HG02884 (cell line): ENCODE results near the gene C16orf89.
"Not testable (repeated sequence)": the region's sequence is repeated elsewhere in the genome, so short reads cannot be mapped to it uniquely, and the experiment has no call there.

Source experiments
- ATAC-seq: cut with Tn5 transposase; IDR thresholded peaks from one replicate; pipeline ENCODE4 v1.9.1; 2021; ENCODE audit warnings: mild to moderate bottlenecking, moderate library complexity; ENCODE audit not compliant: unreplicated experiment

C16orf89 gene

GRCh38 chr16:5065813-5066212, at the start of gene C16orf89:
TSS of gene C16orf89 (minus strand) at chr16:5065956. CDS start at chr16:5065908, 48 bp downstream.
- no peak for ATAC-seq

GRCh38 chr16:5110933-5111332, 45.2 kb upstream of the C16orf89 start:
- ATAC-seq = not testable (repeated sequence)

GRCh38 chr16:5108505-5109158, 42.9 kb upstream of the C16orf89 start:
- no peak for ATAC-seq

GRCh38 chr16:5105039-5105438, 39.3 kb upstream of the C16orf89 start:
- not testable (repeated sequence) for ATAC-seq

GRCh38 chr16:5103296-5104032, 37.7 kb upstream of the C16orf89 start:
- not testable (repeated sequence) for ATAC-seq

GRCh38 chr16:5099174-5099573, 33.4 kb upstream of the C16orf89 start:
- not testable (repeated sequence) for ATAC-seq

GRCh38 chr16:5098221-5099159, 32.7 kb upstream of the C16orf89 start:
- peak; percentile 64 for ATAC-seq

- peak; percentile 91 for ATAC-seq
Observed at GRCh38 chr16:5097470-5098220, 31.9 kb upstream of the C16orf89 start, which contains the start of gene EEF2KMT. TSS of gene EEF2KMT (minus strand) at chr16:5097795. CDS start at chr16:5097739, 56 bp downstream.

- ATAC-seq = not testable (repeated sequence)
Observed at GRCh38 chr16:5097061-5097469, 31.3 kb upstream of the C16orf89 start.

GRCh38 chr16:5096437-5097060, 30.8 kb upstream of the C16orf89 start:
- ATAC-seq = not testable (repeated sequence)

GRCh38 chr16:5095145-5095830, 29.5 kb upstream of the C16orf89 start:
- not testable (repeated sequence) for ATAC-seq

- ATAC-seq = not testable (repeated sequence)
Observed at GRCh38 chr16:5093746-5094145, 28.0 kb upstream of the C16orf89 start.

- not testable (repeated sequence) for ATAC-seq
Observed at GRCh38 chr16:5093081-5093480, 27.3 kb upstream of the C16orf89 start.

GRCh38 chr16:5090592-5090991, 24.8 kb upstream of the C16orf89 start:
- ATAC-seq = not testable (repeated sequence)

GRCh38 chr16:5089911-5090555, 24.3 kb upstream of the C16orf89 start:
- not testable (repeated sequence) for ATAC-seq

- ATAC-seq = not testable (repeated sequence)
Observed at GRCh38 chr16:5088936-5089335, 23.2 kb upstream of the C16orf89 start.

GRCh38 chr16:5088086-5088790, 22.5 kb upstream of the C16orf89 start:
- not testable (repeated sequence) for ATAC-seq

GRCh38 chr16:5085716-5086115, 20.0 kb upstream of the C16orf89 start:
- not testable (repeated sequence) for ATAC-seq
